Measurements from ENCODE around the gene MTG1.
"Not testable (repeated sequence)": the region's sequence is repeated elsewhere in the genome, so short reads cannot be mapped to it uniquely, and the experiment has no call there.

Gene MTG1

GRCh38 chr10:133383551-133383950, 10.4 kb upstream of the MTG1 start:
- peaks cover 4% of the 10 kb centered on the region for H3K4me1 ChIP-seq (ENCODE audit: control insufficient read depth, insufficient read depth, low read length)
- H3K9me3 ChIP-seq (ENCODE audit: control insufficient read depth, low read length) = no peaks in the 10 kb centered on the region
- no peaks in the 10 kb centered on the region for H3K27me3 ChIP-seq (replicated peaks; ENCODE audit: control insufficient read depth, insufficient read depth, low read length)
- H3K4me3 ChIP-seq (ENCODE audit: low read length) = no peak overlapping the region
- H3K9ac ChIP-seq (ENCODE audit: low read length) = no peak overlapping the region
- no peaks in the 10 kb centered on the region for H3K36me3 ChIP-seq (ENCODE audit: control insufficient read depth, insufficient read depth, low read length, severe bottlenecking)
- no peak for DNase-seq (ENCODE audit: low read depth)

GRCh38 chr10:133384071-133384470, 9.9 kb upstream of the MTG1 start:
- peaks cover 4% of the 10 kb centered on the region for H3K4me1 ChIP-seq (ENCODE audit: control insufficient read depth, insufficient read depth, low read length)
- H3K27me3 ChIP-seq (replicated peaks; ENCODE audit: control insufficient read depth, insufficient read depth, low read length) = no peaks in the 10 kb centered on the region
- no peak for DNase-seq (ENCODE audit: low read depth)

GRCh38 chr10:133385214-133385613, 8.7 kb upstream of the MTG1 start:
- H3K4me1 ChIP-seq (ENCODE audit: control insufficient read depth, insufficient read depth, low read length) = no peaks in the 10 kb centered on the region
- no peaks in the 10 kb centered on the region for H3K36me3 ChIP-seq (ENCODE audit: control insufficient read depth, insufficient read depth, low read length, severe bottlenecking)
- no peak overlapping the region for H3K9ac ChIP-seq (ENCODE audit: low read length)
- no peak for DNase-seq (ENCODE audit: low read depth)
- no peaks in the 10 kb centered on the region for H3K9me3 ChIP-seq (ENCODE audit: control insufficient read depth, low read length)
- H3K27me3 ChIP-seq (replicated peaks; ENCODE audit: control insufficient read depth, insufficient read depth, low read length) = no peaks in the 10 kb centered on the region
- H3K4me3 ChIP-seq (ENCODE audit: low read length) = no peak overlapping the region

More at GRCh38 chr10:133384071-133384470, 9.9 kb upstream of the MTG1 start:
- Histone ChIP-seq H3K9ac (ENCODE audit: low read length) (no peak overlapping the region), H3K4me3 (ENCODE audit: low read length) (no peak overlapping the region), H3K9me3 (ENCODE audit: control insufficient read depth, low read length) (no peaks in the 10 kb centered on the region), H3K36me3 (ENCODE audit: control insufficient read depth, insufficient read depth, low read length, severe bottlenecking) (no peaks in the 10 kb centered on the region)

- H3K4me1 ChIP-seq (ENCODE audit: control insufficient read depth, insufficient read depth, low read length); H3K27me3 ChIP-seq (replicated peaks; ENCODE audit: control insufficient read depth, insufficient read depth, low read length); H3K9ac ChIP-seq (ENCODE audit: low read length); H3K36me3 ChIP-seq (ENCODE audit: control insufficient read depth, insufficient read depth, low read length, severe bottlenecking); H3K9me3 ChIP-seq (ENCODE audit: control insufficient read depth, low read length); H3K4me3 ChIP-seq (ENCODE audit: low read length); DNase-seq (ENCODE audit: low read depth): not testable (repeated sequence)
Measured at GRCh38 chr10:133386951-133387350, 7.0 kb upstream of the MTG1 start.

GRCh38 chr10:133388236-133388972, 5.6 kb upstream of the MTG1 start:
- DNase-seq (ENCODE audit: low read depth) = no peak

GRCh38 chr10:133388973-133389818, 4.8 kb upstream of the MTG1 start:
- Histone ChIP-seq H3K4me3 (ENCODE audit: low read length) (no peak overlapping the region), H3K36me3 (ENCODE audit: control insufficient read depth, insufficient read depth, low read length, severe bottlenecking) (no peaks in the 10 kb centered on the region), H3K27me3 (replicated peaks; ENCODE audit: control insufficient read depth, insufficient read depth, low read length) (no peaks in the 10 kb centered on the region), H3K4me1 (ENCODE audit: control insufficient read depth, insufficient read depth, low read length) (peaks cover 3% of the 10 kb centered on the region), H3K9me3 (ENCODE audit: control insufficient read depth, low read length) (no peaks in the 10 kb centered on the region), H3K9ac (ENCODE audit: low read length) (no peak overlapping the region)
- DNase-seq (ENCODE audit: low read depth) = no peak

More at GRCh38 chr10:133388236-133388972, 5.6 kb upstream of the MTG1 start:
- no peak overlapping the region for H3K9ac ChIP-seq (ENCODE audit: low read length)
- H3K27me3 ChIP-seq (replicated peaks; ENCODE audit: control insufficient read depth, insufficient read depth, low read length) = no peaks in the 10 kb centered on the region
- no peaks in the 10 kb centered on the region for H3K36me3 ChIP-seq (ENCODE audit: control insufficient read depth, insufficient read depth, low read length, severe bottlenecking)
- H3K4me3 ChIP-seq (ENCODE audit: low read length) = no peak overlapping the region
- no peaks in the 10 kb centered on the region for H3K9me3 ChIP-seq (ENCODE audit: control insufficient read depth, low read length)
- peaks cover under 1% of the 10 kb centered on the region for H3K4me1 ChIP-seq (ENCODE audit: control insufficient read depth, insufficient read depth, low read length)

GRCh38 chr10:133390597-133391248, 3.2 kb upstream of the MTG1 start:
- no peak for DNase-seq (ENCODE audit: low read depth)
- peaks cover 13% of the 10 kb centered on the region for H3K4me1 ChIP-seq (ENCODE audit: control insufficient read depth, insufficient read depth, low read length)
- H3K27me3 ChIP-seq (replicated peaks; ENCODE audit: control insufficient read depth, insufficient read depth, low read length) = no peaks in the 10 kb centered on the region
- H3K9me3 ChIP-seq (ENCODE audit: control insufficient read depth, low read length) = no peaks in the 10 kb centered on the region
- H3K9ac ChIP-seq (ENCODE audit: low read length) = no peak overlapping the region
- no peaks in the 10 kb centered on the region for H3K36me3 ChIP-seq (ENCODE audit: control insufficient read depth, insufficient read depth, low read length, severe bottlenecking)
- H3K4me3 ChIP-seq (ENCODE audit: low read length) = no peak overlapping the region

GRCh38 chr10:133391249-133391635, 2.7 kb upstream of the MTG1 start:
- no peak for DNase-seq (ENCODE audit: low read depth)
- H3K9ac ChIP-seq (ENCODE audit: low read length) = no peak overlapping the region
- no peaks in the 10 kb centered on the region for H3K9me3 ChIP-seq (ENCODE audit: control insufficient read depth, low read length)
- H3K4me3 ChIP-seq (ENCODE audit: low read length) = no peak overlapping the region
- H3K27me3 ChIP-seq (replicated peaks; ENCODE audit: control insufficient read depth, insufficient read depth, low read length) = no peaks in the 10 kb centered on the region
- peaks cover 4% of the 10 kb centered on the region for H3K36me3 ChIP-seq (ENCODE audit: control insufficient read depth, insufficient read depth, low read length, severe bottlenecking)
- H3K4me1 ChIP-seq (ENCODE audit: control insufficient read depth, insufficient read depth, low read length) = peaks cover 13% of the 10 kb centered on the region

GRCh38 chr10:133391761-133392518, 2.0 kb upstream of the MTG1 start:
- Histone ChIP-seq H3K9ac (ENCODE audit: low read length) (no peak overlapping the region), H3K9me3 (ENCODE audit: control insufficient read depth, low read length) (no peaks in the 10 kb centered on the region), H3K4me1 (ENCODE audit: control insufficient read depth, insufficient read depth, low read length) (peaks cover 13% of the 10 kb centered on the region), H3K27me3 (replicated peaks; ENCODE audit: control insufficient read depth, insufficient read depth, low read length) (no peaks in the 10 kb centered on the region), H3K4me3 (ENCODE audit: low read length) (no peak overlapping the region), H3K36me3 (ENCODE audit: control insufficient read depth, insufficient read depth, low read length, severe bottlenecking) (peaks cover 10% of the 10 kb centered on the region)
- DNase-seq (ENCODE audit: low read depth) = no peak

GRCh38 chr10:133393401-133394063, 425 bp upstream of the MTG1 start:
- Histone ChIP-seq H3K9me3 (ENCODE audit: control insufficient read depth, low read length) (no peaks in the 10 kb centered on the region), H3K36me3 (ENCODE audit: control insufficient read depth, insufficient read depth, low read length, severe bottlenecking) (peaks cover 16% of the 10 kb centered on the region), H3K4me1 (ENCODE audit: control insufficient read depth, insufficient read depth, low read length) (peaks cover 13% of the 10 kb centered on the region), H3K4me3 (ENCODE audit: low read length) (peak overlapping the region; percentile 89), H3K9ac (ENCODE audit: low read length) (peak overlapping the region; percentile 94), H3K27me3 (replicated peaks; ENCODE audit: control insufficient read depth, insufficient read depth, low read length) (no peaks in the 10 kb centered on the region)
- no peak for DNase-seq (ENCODE audit: low read depth)

Data from adipocyte (in vitro differentiated cells).